HepG2 (cell line): ENCODE data around the gene ABI3. TPM values are rescaled to one million over a fixed set of nuclear protein-coding genes. Genes with fewer than 3 reads are reported as not detected.

Experiments used
- CEBPG ChIP-seq: IDR thresholded peaks from 2 replicates; pipeline ENCODE4 v1.6.1; 2016
- FIP1L1 ChIP-seq: fragments of 200-400 bp; formaldehyde crosslinking; IDR thresholded peaks from 2 replicates; pipeline ENCODE4 v1.6.1; 2018; ENCODE audit warnings: low read depth, mild to moderate bottlenecking, low read length, moderate library complexity, borderline replicate concordance; ENCODE audit not compliant: insufficient read depth
- HNF1A ChIP-seq, 2 experiments: sonication (generic) in 1 of 2; formaldehyde crosslinking in 1 of 2; IDR thresholded peaks; 2 replicates each; pipeline versions ENCODE4 v1.4.0 to v1.6.1; 2016 to 2020; ENCODE audit warnings: borderline replicate concordance in 1 of 2, low read depth in 1 of 2, mild to moderate bottlenecking in 1 of 2, missing genetic modification reagents in 1 of 2
- JARID2 ChIP-seq: sonication (generic); formaldehyde crosslinking; IDR thresholded peaks from 2 replicates; pipeline ENCODE4 v1.8.1; 2023; ENCODE audit warnings: missing genetic modification reagents, inconsistent platforms; ENCODE audit not compliant: insufficient replicate concordance
- MXD4 ChIP-seq: IDR thresholded peaks from 2 replicates; pipeline ENCODE4 v1.6.1; 2016; ENCODE audit warnings: mild to moderate bottlenecking, missing biosample characterization, missing genetic modification reagents
- NPAS2 ChIP-seq: sonication (generic); formaldehyde crosslinking; IDR thresholded peaks from 2 replicates; pipeline ENCODE4 v1.8.0; 2022; ENCODE audit warnings: mild to moderate bottlenecking, missing genetic modification reagents, borderline replicate concordance
- PHB2 ChIP-seq: fragments of 450-650 bp; IDR thresholded peaks from 2 replicates; pipeline ENCODE4 v1.6.1; 2018; ENCODE audit not compliant: partially characterized antibody
- THYN1 ChIP-seq: sonication (generic); formaldehyde crosslinking; IDR thresholded peaks from 2 replicates; pipeline ENCODE4 v1.8.1; 2023; ENCODE audit warnings: low read depth, mild to moderate bottlenecking, moderate library complexity, missing genetic modification reagents, borderline replicate concordance
- U2AF2 ChIP-seq: fragments of 200-400 bp; formaldehyde crosslinking; IDR thresholded peaks from 2 replicates; pipeline ENCODE4 v1.6.1; 2017; ENCODE audit warnings: low read depth, mild to moderate bottlenecking, low read length
- ZFP1 ChIP-seq: IDR thresholded peaks from 2 replicates; pipeline ENCODE4 v1.6.1; 2016
- ZNF264 ChIP-seq: sonication (generic); formaldehyde crosslinking; IDR thresholded peaks from 2 replicates; pipeline ENCODE4 v1.4.0; 2020; ENCODE audit warnings: missing genetic modification reagents
- ZNF275 ChIP-seq: sonication (generic); formaldehyde crosslinking; IDR thresholded peaks from 2 replicates; pipeline ENCODE4 v1.8.0; 2022; ENCODE audit warnings: missing genetic modification reagents, mild to moderate bottlenecking, inconsistent platforms, borderline replicate concordance
- ZNF468 ChIP-seq: sonication (generic); formaldehyde crosslinking; IDR thresholded peaks from 2 replicates; pipeline ENCODE4 v1.8.0; 2022; ENCODE audit warnings: mild to moderate bottlenecking, moderate library complexity, missing genetic modification reagents
- ZNF773 ChIP-seq: sonication (generic); formaldehyde crosslinking; IDR thresholded peaks from 2 replicates; pipeline ENCODE4 v1.4.0; 2020; ENCODE audit warnings: missing genetic modification reagents, borderline replicate concordance
- polyA plus RNA-seq, 8 experiments: library from polyadenylated mRNA; depleted of rRNA in 3 of 8; stranded (reverse) in 7 of 8; unstranded in 1 of 8; fragments of >200 nt; fragmentation: Illumina TruSeq in 4 of 8; extraction: Trizol in 4 of 8; gene quantifications; 2 replicates each; pipeline versions ENCODE4 v1.2.1 to v1.2.3, GENCODE V29; 2011 to 2016; ENCODE audit warnings: low read depth in 4 of 8, missing spikeins in 1 of 8, mixed read lengths in 1 of 8; ENCODE audit not compliant: insufficient read depth in 1 of 8
- total RNA-seq, 5 experiments: library from RNA; depleted of rRNA; stranded (reverse); fragments of >200 nt; fragmentation: Illumina TruSeq; extraction: Trizol; gene quantifications; 2 replicates each; pipeline ENCODE4 v1.2.3, GENCODE V29; 2016; ENCODE audit warnings: low read depth in 1 of 5
- TF ChIP-seq, protein P1 (sequence below): sonication (generic); formaldehyde crosslinking; IDR thresholded peaks from 2 replicates; pipeline ENCODE4 v1.4.0; 2020; ENCODE audit warnings: missing genetic modification reagents, borderline replicate concordance
- TF ChIP-seq, protein P2 (sequence below): conservative IDR thresholded peaks from 2 replicates; pipeline ENCODE4 v1.6.1; 2018; ENCODE audit warnings: missing genetic modification reagents
- TF ChIP-seq, protein P3 (sequence below): IDR thresholded peaks from 2 replicates; pipeline ENCODE4 v1.6.1; 2018; ENCODE audit warnings: missing genetic modification reagents, mild to moderate bottlenecking, missing compliant biosample characterization

The ABI3 gene
- total and polyA plus RNA-seq, 2 of the 13 experiments (the other 11 are each of a cell fraction or from before 2014, with no cell fraction given), result not detected

GRCh38 chr17:49191917-49192741 is 18.4 kb upstream of the ABI3 start (continued):
- peak; percentile 68 for TF ChIP-seq ZNF264 (CRISPR knock-in tag)
- TF ChIP-seq FIP1L1, result no peak
- no peak for TF ChIP-seq PHB2
- TF ChIP-seq, protein P1, sequence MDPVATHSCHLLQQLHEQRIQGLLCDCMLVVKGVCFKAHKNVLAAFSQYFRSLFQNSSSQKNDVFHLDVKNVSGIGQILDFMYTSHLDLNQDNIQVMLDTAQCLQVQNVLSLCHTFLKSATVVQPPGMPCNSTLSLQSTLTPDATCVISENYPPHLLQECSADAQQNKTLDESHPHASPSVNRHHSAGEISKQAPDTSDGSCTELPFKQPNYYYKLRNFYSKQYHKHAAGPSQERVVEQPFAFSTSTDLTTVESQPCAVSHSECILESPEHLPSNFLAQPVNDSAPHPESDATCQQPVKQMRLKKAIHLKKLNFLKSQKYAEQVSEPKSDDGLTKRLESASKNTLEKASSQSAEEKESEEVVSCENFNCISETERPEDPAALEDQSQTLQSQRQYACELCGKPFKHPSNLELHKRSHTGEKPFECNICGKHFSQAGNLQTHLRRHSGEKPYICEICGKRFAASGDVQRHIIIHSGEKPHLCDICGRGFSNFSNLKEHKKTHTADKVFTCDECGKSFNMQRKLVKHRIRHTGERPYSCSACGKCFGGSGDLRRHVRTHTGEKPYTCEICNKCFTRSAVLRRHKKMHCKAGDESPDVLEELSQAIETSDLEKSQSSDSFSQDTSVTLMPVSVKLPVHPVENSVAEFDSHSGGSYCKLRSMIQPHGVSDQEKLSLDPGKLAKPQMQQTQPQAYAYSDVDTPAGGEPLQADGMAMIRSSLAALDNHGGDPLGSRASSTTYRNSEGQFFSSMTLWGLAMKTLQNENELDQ, result no peak; the same call in 1 of the 2 replicates
- TF ChIP-seq ZNF275 (CRISPR knock-in tag), result peak; percentile 77; the same call in 1 of the 2 replicates
- TF ChIP-seq MXD4, result peak; percentile 20; the same call in 1 of the 2 replicates
- TF ChIP-seq HNF1A (IDR thresholded peaks at IDR 0.05; ENCODE audit: low read depth), result no peak
- TF ChIP-seq HNF1A (CRISPR knock-in tag; IDR thresholded peaks at IDR 0.05; ENCODE audit: borderline replicate concordance), result peak; percentile 27; the same call in 1 of the 2 replicates
- TF ChIP-seq ZNF773 (CRISPR knock-in tag), result peak; percentile 84; the same call in 1 of the 2 replicates
- TF ChIP-seq, protein P2, sequence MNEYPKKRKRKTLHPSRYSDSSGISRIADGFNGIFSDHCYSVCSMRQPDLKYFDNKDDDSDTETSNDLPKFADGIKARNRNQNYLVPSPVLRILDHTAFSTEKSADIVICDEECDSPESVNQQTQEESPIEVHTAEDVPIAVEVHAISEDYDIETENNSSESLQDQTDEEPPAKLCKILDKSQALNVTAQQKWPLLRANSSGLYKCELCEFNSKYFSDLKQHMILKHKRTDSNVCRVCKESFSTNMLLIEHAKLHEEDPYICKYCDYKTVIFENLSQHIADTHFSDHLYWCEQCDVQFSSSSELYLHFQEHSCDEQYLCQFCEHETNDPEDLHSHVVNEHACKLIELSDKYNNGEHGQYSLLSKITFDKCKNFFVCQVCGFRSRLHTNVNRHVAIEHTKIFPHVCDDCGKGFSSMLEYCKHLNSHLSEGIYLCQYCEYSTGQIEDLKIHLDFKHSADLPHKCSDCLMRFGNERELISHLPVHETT (CRISPR knock-in tag), result peak; percentile 78; the same call in 1 of the 2 replicates
- peak; percentile 23; the same call in 1 of the 2 replicates for TF ChIP-seq ZFP1 (CRISPR knock-in tag)
- TF ChIP-seq ZNF468, result peak; percentile 35
- TF ChIP-seq, protein P3, sequence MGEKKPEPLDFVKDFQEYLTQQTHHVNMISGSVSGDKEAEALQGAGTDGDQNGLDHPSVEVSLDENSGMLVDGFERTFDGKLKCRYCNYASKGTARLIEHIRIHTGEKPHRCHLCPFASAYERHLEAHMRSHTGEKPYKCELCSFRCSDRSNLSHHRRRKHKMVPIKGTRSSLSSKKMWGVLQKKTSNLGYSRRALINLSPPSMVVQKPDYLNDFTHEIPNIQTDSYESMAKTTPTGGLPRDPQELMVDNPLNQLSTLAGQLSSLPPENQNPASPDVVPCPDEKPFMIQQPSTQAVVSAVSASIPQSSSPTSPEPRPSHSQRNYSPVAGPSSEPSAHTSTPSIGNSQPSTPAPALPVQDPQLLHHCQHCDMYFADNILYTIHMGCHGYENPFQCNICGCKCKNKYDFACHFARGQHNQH (CRISPR knock-in tag), result peak; percentile 54
- TF ChIP-seq JARID2 (CRISPR knock-in tag), result no peak
- 0 out of 2 replicates have a peak, but pooled peaks have one; percentile 41 for TF ChIP-seq THYN1 (CRISPR knock-in tag)
- peak; percentile 93 for TF ChIP-seq U2AF2
- TF ChIP-seq CEBPG (CRISPR knock-in tag), result peak; percentile 45
- TF ChIP-seq NPAS2 (CRISPR knock-in tag), result no peak
